A549 (cell line): Measurements from ENCODE around the gene ULK1. TPM values are rescaled to one million over a fixed set of nuclear protein-coding genes. Genes with fewer than 3 reads are reported as not detected.

Source experiments
- BCL3 ChIP-seq: fragments of >200 bp; sonication (Bioruptor Twin); formaldehyde crosslinking; IDR thresholded peaks from 3 replicates; pipeline ENCODE4 v1.6.1; 2016
- BHLHE40 ChIP-seq: IDR thresholded peaks from 2 replicates; pipeline ENCODE4 v1.6.1; 2012; ENCODE audit warnings: low read depth, low read length, inconsistent platforms
- CHD2 ChIP-seq: fragments of 150-350 bp; IDR thresholded peaks from 2 replicates; pipeline ENCODE4 v1.6.1; 2014; ENCODE audit warnings: low read length; ENCODE audit not compliant: partially characterized antibody
- CHD4 ChIP-seq: fragments of 200-600 bp; sonication (generic); IDR thresholded peaks from 2 replicates; pipeline ENCODE4 v1.6.1; 2016; ENCODE audit warnings: antibody characterized with exemption, mild to moderate bottlenecking, borderline replicate concordance
- CTCF ChIP-seq: fragments of >200 bp; sonication (Bioruptor Twin); formaldehyde crosslinking; IDR thresholded peaks from 3 replicates; pipeline ENCODE4 v1.5.1; 2016
- E2F6 ChIP-seq: IDR thresholded peaks from 2 replicates; pipeline ENCODE4 v1.6.1; 2012; ENCODE audit warnings: low read depth, borderline replicate concordance
- ELK1 ChIP-seq: fragments of 150-350 bp; IDR thresholded peaks from 2 replicates; pipeline ENCODE4 v1.6.1; 2014; ENCODE audit warnings: low read depth, mild to moderate bottlenecking, low read length
- EP300 ChIP-seq, 2 experiments: fragments of >200 bp; sonication (Bioruptor Twin); formaldehyde crosslinking; IDR thresholded peaks; 2 replicates in 1 of 2; 3 replicates in 1 of 2; pipeline ENCODE4 v1.6.1; 2016 to 2017
- ESRRA ChIP-seq: fragments of 150-350 bp; IDR thresholded peaks from 2 replicates; pipeline ENCODE4 v1.6.1; 2014; ENCODE audit warnings: mild to moderate bottlenecking, low read length, borderline replicate concordance
- FOSB ChIP-seq: fragments of 250-450 bp; sonication (Bioruptor Pico); IDR thresholded peaks from 2 replicates; pipeline ENCODE4 v1.5.0; 2020; ENCODE audit warnings: mild to moderate bottlenecking, moderate library complexity
- FOSL2 ChIP-seq, 2 experiments: fragments of 450-650 bp in 1 of 2; fragments of >200 bp in 1 of 2; sonication (Bioruptor Twin) in 1 of 2; formaldehyde crosslinking; IDR thresholded peaks; 2 replicates each; pipeline versions ENCODE4 v1.5.0 to v1.6.1; 2016 to 2020; ENCODE audit warnings: mild to moderate bottlenecking in 1 of 2, moderate library complexity in 1 of 2
- HDAC2 ChIP-seq: fragments of 200-600 bp; sonication (generic); IDR thresholded peaks from 2 replicates; pipeline ENCODE4 v1.6.1; 2016
- HES2 ChIP-seq: fragments of >200 bp; sonication (Bioruptor Twin); formaldehyde crosslinking; IDR thresholded peaks from 2 replicates; pipeline ENCODE4 v1.6.1; 2016
- HEYL ChIP-seq: fragments of 250-450 bp; sonication (Bioruptor Pico); IDR thresholded peaks from 2 replicates; pipeline ENCODE4 v1.8.0; 2021; ENCODE audit warnings: mild to moderate bottlenecking, moderate library complexity
- HOXA7 ChIP-seq: fragments of 250-450 bp; sonication (Bioruptor Pico); IDR thresholded peaks from 2 replicates; pipeline ENCODE4 v1.5.0; 2020; ENCODE audit warnings: mild to moderate bottlenecking, moderate library complexity
- HOXB13 ChIP-seq: fragments of 250-450 bp; sonication (Bioruptor Pico); IDR thresholded peaks from 2 replicates; pipeline ENCODE4 v1.5.0; 2020; ENCODE audit warnings: low read depth, mild to moderate bottlenecking, moderate library complexity
- HOXB5 ChIP-seq: fragments of 250-450 bp; sonication (Bioruptor Pico); IDR thresholded peaks from 2 replicates; pipeline ENCODE4 v1.5.0; 2020; ENCODE audit warnings: mild to moderate bottlenecking, moderate library complexity
- JUNB ChIP-seq: fragments of >200 bp; sonication (Bioruptor Twin); formaldehyde crosslinking; IDR thresholded peaks from 2 replicates; pipeline ENCODE4 v1.6.1; 2016
- KDM1A ChIP-seq: fragments of 200-600 bp; sonication (generic); IDR thresholded peaks from 2 replicates; pipeline ENCODE4 v1.6.1; 2016; ENCODE audit warnings: low read depth, mild to moderate bottlenecking
- KDM5A ChIP-seq: fragments of 200-600 bp; sonication (generic); IDR thresholded peaks from 2 replicates; pipeline ENCODE4 v1.6.1; 2016; ENCODE audit warnings: antibody characterized with exemption, mild to moderate bottlenecking
- MAFK ChIP-seq: fragments of 450-650 bp; IDR thresholded peaks from 2 replicates; pipeline ENCODE4 v1.6.1; 2014; ENCODE audit not compliant: partially characterized antibody
- MYC ChIP-seq: IDR thresholded peaks from 2 replicates; pipeline ENCODE4 v1.6.1; 2012; ENCODE audit warnings: mild to moderate bottlenecking, inconsistent platforms, low read length, improper control_type of control experiment, borderline replicate concordance
- NFE2L2 ChIP-seq: fragments of 150-350 bp; conservative IDR thresholded peaks from 2 replicates; pipeline ENCODE4 v1.6.1; 2014; ENCODE audit warnings: low read length
- POLR2A ChIP-seq: IDR thresholded peaks from 2 replicates; pipeline ENCODE4 v1.6.1; 2012; ENCODE audit warnings: mild to moderate bottlenecking, low read length
- POLR2AphosphoS2 ChIP-seq: conservative IDR thresholded peaks from 2 replicates; pipeline ENCODE4 v1.6.1; 2012; ENCODE audit warnings: low read length, improper control_type of control experiment, inconsistent platforms
- RARB ChIP-seq: fragments of 250-450 bp; sonication (Bioruptor Pico); IDR thresholded peaks from 2 replicates; pipeline ENCODE4 v1.8.0; 2021; ENCODE audit warnings: mild to moderate bottlenecking, moderate library complexity
- RCOR1 ChIP-seq: fragments of 150-350 bp; IDR thresholded peaks from 2 replicates; pipeline ENCODE4 v1.6.1; 2014; ENCODE audit warnings: antibody characterized with exemption, low read length, low read depth
- REST ChIP-seq: fragments of 200-600 bp; sonication (generic); IDR thresholded peaks from 2 replicates; pipeline ENCODE4 v1.6.1; 2016; ENCODE audit warnings: antibody characterized with exemption, mild to moderate bottlenecking, moderate library complexity
- RNF2 ChIP-seq: fragments of 200-600 bp; sonication (generic); IDR thresholded peaks from 2 replicates; pipeline ENCODE4 v1.6.1; 2016; ENCODE audit warnings: low read depth, mild to moderate bottlenecking, antibody characterized with exemption, moderate library complexity, borderline replicate concordance
- SREBF2 ChIP-seq: fragments of 450-650 bp; IDR thresholded peaks from 2 replicates; pipeline ENCODE4 v1.6.1; 2014; ENCODE audit warnings: mild to moderate bottlenecking, moderate library complexity
- TP53 ChIP-seq: fragments of 250-450 bp; sonication (Bioruptor Pico); IDR thresholded peaks from 2 replicates; pipeline ENCODE4 v1.5.0; 2021; ENCODE audit warnings: mild to moderate bottlenecking, moderate library complexity
- USF2 ChIP-seq: fragments of 450-650 bp; IDR thresholded peaks from 2 replicates; pipeline ENCODE4 v1.6.1; 2014; ENCODE audit warnings: antibody characterized with exemption
- ZC3H11A ChIP-seq: fragments of 450-650 bp; IDR thresholded peaks from 2 replicates; pipeline ENCODE4 v1.6.1; 2014; ENCODE audit warnings: antibody characterized with exemption, mild to moderate bottlenecking
- ZFP36 ChIP-seq: fragments of 450-650 bp; IDR thresholded peaks from 2 replicates; pipeline ENCODE4 v1.6.1; 2014; ENCODE audit warnings: borderline replicate concordance; ENCODE audit not compliant: partially characterized antibody
- ZNF302 ChIP-seq: fragments of 250-450 bp; sonication (Bioruptor Pico); IDR thresholded peaks from 2 replicates; pipeline ENCODE4 v1.9.0; 2021; ENCODE audit warnings: inconsistent platforms, mild to moderate bottlenecking, moderate library complexity
- polyA plus RNA-seq, 4 experiments: library from polyadenylated mRNA; depleted of rRNA in 3 of 4; stranded (reverse); fragments of >200 nt; fragmentation: RNase III in 1 of 4; extraction: RNeasy Plus Mini Kit Qiagen cat#74134 plus additional on column Dnase treatment in 1 of 4; gene quantifications; 2 replicates in 3 of 4; 3 replicates in 1 of 4; pipeline ENCODE4 v1.2.3, GENCODE V29; 2011 to 2017

Gene ULK1
- polyA plus RNA-seq, 2 of the 4 experiments (the other 2 are of a cell fraction): 15.1 to 46.2 TPM

GRCh38 chr12:131865180-131865875 is 29.1 kb upstream of the ULK1 start (continued):
- TF ChIP-seq FOSL2 (IDR thresholded peaks at IDR 0.05): peak; percentile 75
- peak; percentile 96 for TF ChIP-seq FOSL2 (CRISPR knock-in tag; IDR thresholded peaks at IDR 0.05)
- no peak for TF ChIP-seq ELK1
- no peak for TF ChIP-seq CHD4
- TF ChIP-seq HOXB5: no peak
- no peak for TF ChIP-seq TP53 (CRISPR knock-in tag)
- TF ChIP-seq POLR2AphosphoS2: no peak
- TF ChIP-seq CTCF: no peak
- peak; percentile 71 to 80; a peak in 2 of 5 replicates for TF ChIP-seq EP300 (IDR thresholded peaks at IDR 0.05)
- TF ChIP-seq BCL3: no peak
- no peak for TF ChIP-seq HES2
- no peak for TF ChIP-seq ZC3H11A
- no peak for TF ChIP-seq ESRRA
- no peak for TF ChIP-seq ZNF302 (CRISPR knock-in tag)
- no peak for TF ChIP-seq ZFP36
- no peak for TF ChIP-seq KDM5A
- TF ChIP-seq SREBF2: no peak
- TF ChIP-seq HOXB13 (CRISPR knock-in tag): no peak
- no peak for TF ChIP-seq HOXA7
- TF ChIP-seq NFE2L2: 0 out of 2 replicates have a peak, but pooled peaks have one; percentile 13
- no peak for TF ChIP-seq RNF2
- TF ChIP-seq MAFK: peak; percentile 35
- TF ChIP-seq MYC: no peak
- TF ChIP-seq KDM1A: no peak
- no peak for TF ChIP-seq RARB (CRISPR knock-in tag)
- TF ChIP-seq BHLHE40: peak; percentile 50; the same call in 1 of the 2 replicates
- no peak for TF ChIP-seq HEYL (CRISPR knock-in tag)
- TF ChIP-seq POLR2A: no peak
- TF ChIP-seq REST: no peak
- no peak for TF ChIP-seq RCOR1
- no peak for TF ChIP-seq E2F6
- no peak for TF ChIP-seq CHD2
- no peak for TF ChIP-seq FOSB
- peak; percentile 86 for TF ChIP-seq JUNB
- TF ChIP-seq HDAC2: no peak
- TF ChIP-seq USF2: no peak
